Measurements from ENCODE around the gene ZBTB16. TPM values are rescaled to one million over a fixed set of nuclear protein-coding genes. Genes with fewer than 3 reads are reported as not detected.

The ZBTB16 gene
- total and polyA plus RNA-seq, 11 donors: 15.3 to 130 (median 62.8) TPM

GRCh38 chr11:114090976-114091375, 31.5 kb downstream of the ZBTB16 start:
- H3K4me3 ChIP-seq: peak overlapping the region in 1 of 12 donors; percentile 1

GRCh38 chr11:114091516-114092397, 32.2 kb downstream of the ZBTB16 start:
- no peak for TF ChIP-seq POLR2A (IDR thresholded peaks at IDR 0.05)
- no peak for TF ChIP-seq CTCF (IDR thresholded peaks at IDR 0.05)
- intact Hi-C loops (cut with DNase I): loop anchor here in 1 of 10 donors (5.0 kb wide), 1 partner anchor 59 kb away; no protein-coding TSS in a partner anchor
- no peaks in the 10 kb centered on the region for H3K27me3 ChIP-seq
- H3K4me1 ChIP-seq: peaks cover 26 to 100% (median 76%) of the 10 kb centered on the region in 12 donors
- peak overlapping the region in 11 of 12 donors; percentile 20 to 76 (median 59) for H3K27ac ChIP-seq
- WGBS, 4 donors: 55 to 71% (median 59%) methylated on average over 15 to 17 of the region's 17 CpGs
- no peak for DNase-seq
- H3K4me3 ChIP-seq: peak overlapping the region in 1 of 12 donors; percentile 1
- ATAC-seq: peak in 2 of 4 donors; percentile 4 to 13
- H3K36me3 ChIP-seq: peaks cover 0 to 25% (median 0%) of the 10 kb centered on the region in 9 donors
- H3K9me3 ChIP-seq: no peaks in the 10 kb centered on the region

More at GRCh38 chr11:114090976-114091375, 31.5 kb downstream of the ZBTB16 start:
- peaks cover 31 to 100% (median 76%) of the 10 kb centered on the region in 12 donors for H3K4me1 ChIP-seq
- H3K9me3 ChIP-seq: no peaks in the 10 kb centered on the region
- intact Hi-C loops (cut with DNase I): loop anchor here in 1 of 10 donors (5.0 kb wide), 1 partner anchor 59 kb away; no protein-coding TSS in a partner anchor
- TF ChIP-seq POLR2A (IDR thresholded peaks at IDR 0.05) (no peak), CTCF (IDR thresholded peaks at IDR 0.05) (no peak)
- peak overlapping the region in 10 of 12 donors; percentile 2 to 76 (median 62) for H3K27ac ChIP-seq
- no peaks in the 10 kb centered on the region for H3K27me3 ChIP-seq
- peaks cover 0 to 25% (median 0%) of the 10 kb centered on the region in 9 donors for H3K36me3 ChIP-seq
- ATAC-seq: no peak
- no peak for DNase-seq
- 75 to 87% (median 83%) methylated on average over 10 of the region's 10 CpGs for WGBS, 4 donors

GRCh38 chr11:114092478-114092877, 33.0 kb downstream of the ZBTB16 start:
- Histone ChIP-seq H3K4me3 (no peak overlapping the region), H3K36me3 (peaks cover 0 to 20% (median 0%) of the 10 kb centered on the region in 9 donors), H3K27me3 (no peaks in the 10 kb centered on the region), H3K9me3 (no peaks in the 10 kb centered on the region), H3K4me1 (peaks cover 26 to 100% (median 79%) of the 10 kb centered on the region in 12 donors), H3K27ac (peak overlapping the region in 10 of 12 donors; percentile 20 to 76 (median 64))
- ATAC-seq: no peak
- no peak for DNase-seq
- 64 to 98% (median 97%) methylated on average over 3 of the region's 3 CpGs for WGBS, 4 donors
- no peak for TF ChIP-seq POLR2A (IDR thresholded peaks at IDR 0.05)
- no peak for TF ChIP-seq CTCF (IDR thresholded peaks at IDR 0.05)
- intact Hi-C loops (cut with DNase I): loop anchor here in 1 of 10 donors (5.0 kb wide), 1 partner anchor 60 kb away; no protein-coding TSS in a partner anchor

- peak overlapping the region in 10 of 12 donors; percentile 12 to 76 (median 62) for H3K27ac ChIP-seq
- 53 to 71% (median 61%) methylated on average over 3 of the region's 3 CpGs for WGBS, 4 donors
Measured at GRCh38 chr11:114092953-114093352, 33.4 kb downstream of the ZBTB16 start.

More at GRCh38 chr11:114092953-114093352, 33.4 kb downstream of the ZBTB16 start:
- TF ChIP-seq POLR2A (IDR thresholded peaks at IDR 0.05) (no peak), CTCF (IDR thresholded peaks at IDR 0.05) (no peak)
- Histone ChIP-seq H3K36me3 (peaks cover 0 to 16% (median 0%) of the 10 kb centered on the region in 9 donors), H3K4me3 (no peak overlapping the region), H3K4me1 (peaks cover 26 to 100% (median 81%) of the 10 kb centered on the region in 12 donors), H3K27me3 (no peaks in the 10 kb centered on the region), H3K9me3 (no peaks in the 10 kb centered on the region)
- intact Hi-C loops (cut with DNase I): loop anchor here in 1 of 10 donors (5.0 kb wide), 1 partner anchor 61 kb away; no protein-coding TSS in a partner anchor
- DNase-seq (no peak), ATAC-seq (no peak)

Measured in heart left ventricle (tissue), 16 donors.